SK-N-SH (cell line): ENCODE measurements around the gene TRHDE. TPM values are rescaled to one million over a fixed set of nuclear protein-coding genes. Genes with fewer than 3 reads are reported as not detected.
A peak's percentile ranks its signal among the peaks of the same experiment; 100 is the strongest.

Experiments
- CTCF ChIA-PET: fragments of 300-600, 350-600 bp; formaldehyde crosslinking; extraction: SDS; loops from one replicate; lab custom pipeline; 2021; lab: Yijun Ruan, JAX
- POLR2A ChIA-PET: fragments of 350-600 bp; sonication (Branson Sonifier 250); formaldehyde crosslinking; extraction: SDS; loops from one replicate; lab custom pipeline; 2020; ENCODE audit warnings: antibody characterized with exemption, inconsistent platforms; lab: Yijun Ruan, JAX
- DNase-seq: peaks from one replicate; pipeline ENCODE4 v3.0.0; 2012
- H2AFZ ChIP-seq: fragments of 200-600 bp; sonication (generic); 2 replicates; pipeline ENCODE4 v1.8.1; 2016; ENCODE audit warnings: antibody characterized with exemption, mild to moderate bottlenecking, low read depth
- H3F3A ChIP-seq: fragments of 200-600 bp; sonication (generic); replicated peaks from 2 replicates; pipeline ENCODE3; 2016; ENCODE audit warnings: antibody characterized with exemption, mild to moderate bottlenecking; ENCODE audit not compliant: insufficient read depth
- H3K27ac ChIP-seq, 2 experiments: fragments of 200-500 bp in 1 of 2; fragments of 200-600 bp in 1 of 2; sonication (Bioruptor generic) in 1 of 2; sonication (generic), shearing (Covaris generic) in 1 of 2; 2 replicates each; pipeline versions ENCODE4 v1.5.1 to v1.6.1; 2014 to 2016; ENCODE audit warnings: low read depth in 2 of 2, inconsistent platforms in 1 of 2, low read length in 1 of 2, mild to moderate bottlenecking in 1 of 2, mixed read lengths in 1 of 2
- H3K27me3 ChIP-seq: fragments of 200-600 bp; sonication (generic), shearing (Covaris generic); 2 replicates; pipeline ENCODE4 v1.6.1; 2016; ENCODE audit warnings: mixed run types; ENCODE audit not compliant: insufficient read depth
- H3K36me3 ChIP-seq, 2 experiments: fragments of 200-500 bp in 1 of 2; fragments of 200-600 bp in 1 of 2; sonication (Bioruptor generic) in 1 of 2; sonication (generic) in 1 of 2; replicated peaks in 1 of 2; 2 replicates each; pipeline versions ENCODE3 to v1.5.1; 2014 to 2016; ENCODE audit warnings: low read length in 1 of 2, mild to moderate bottlenecking in 1 of 2; ENCODE audit not compliant: insufficient read depth in 2 of 2, control insufficient read depth in 1 of 2
- H3K4me1 ChIP-seq, 2 experiments: fragments of 200-500 bp in 1 of 2; fragments of 200-600 bp in 1 of 2; sonication (Bioruptor generic) in 1 of 2; sonication (generic), shearing (Covaris generic) in 1 of 2; 2 replicates each; pipeline versions ENCODE4 v1.5.1 to v1.6.1; 2014 to 2016; ENCODE audit warnings: low read depth in 1 of 2, low read length in 1 of 2, mixed run types in 1 of 2; ENCODE audit not compliant: insufficient read depth in 2 of 2, control insufficient read depth in 1 of 2
- H3K4me2 ChIP-seq: fragments of 200-600 bp; sonication (generic), shearing (Covaris generic); 2 replicates; pipeline ENCODE4 v1.6.1; 2017; ENCODE audit warnings: mixed run types
- H3K4me3 ChIP-seq, 2 experiments: fragments of 200-500 bp in 1 of 2; fragments of 200-600 bp in 1 of 2; sonication (Bioruptor generic) in 1 of 2; sonication (generic), shearing (Covaris generic) in 1 of 2; 2 replicates each; pipeline versions ENCODE4 v1.5.1 to v1.8.1; 2014 to 2016; ENCODE audit warnings: low read depth in 2 of 2, inconsistent platforms in 1 of 2, low read length in 1 of 2, mild to moderate bottlenecking in 1 of 2, mixed read lengths in 1 of 2, moderate library complexity in 1 of 2
- H3K79me2 ChIP-seq: fragments of 200-600 bp; sonication (generic); 2 replicates; pipeline ENCODE4 v1.8.1; 2017; ENCODE audit warnings: mild to moderate bottlenecking; ENCODE audit not compliant: insufficient read depth
- H3K9ac ChIP-seq: fragments of 200-600 bp; sonication (generic); 2 replicates; pipeline ENCODE4 v1.6.1; 2017; ENCODE audit warnings: mixed run types
- H3K9me2 ChIP-seq: fragments of 200-600 bp; sonication (generic); 2 replicates; pipeline ENCODE4 v1.6.1; 2017; ENCODE audit warnings: mixed run types
- H3K9me3 ChIP-seq: fragments of 200-600 bp; sonication (generic); 2 replicates; pipeline ENCODE4 v1.6.1; 2017; ENCODE audit warnings: mixed run types, mild to moderate bottlenecking, moderate library complexity
- H4K20me1 ChIP-seq: fragments of 200-600 bp; sonication (generic); 2 replicates; pipeline ENCODE4 v1.6.1; 2017; ENCODE audit warnings: mild to moderate bottlenecking, mixed run types; ENCODE audit not compliant: insufficient read depth
- CTCF ChIP-seq: fragments of 200-600 bp; sonication (generic); IDR thresholded peaks from 2 replicates; pipeline ENCODE4 v1.6.1; 2017; ENCODE audit warnings: antibody characterized with exemption, mild to moderate bottlenecking, moderate library complexity
- FOSL2 ChIP-seq: IDR thresholded peaks from 2 replicates; pipeline ENCODE4 v1.4.0; 2012; ENCODE audit warnings: low read depth, mild to moderate bottlenecking, moderate library complexity, borderline replicate concordance
- FOXJ3 ChIP-seq: sonication (generic); formaldehyde crosslinking; IDR thresholded peaks from 2 replicates; pipeline ENCODE4 v1.5.1; 2020; ENCODE audit warnings: mild to moderate bottlenecking, missing genetic modification reagents
- FOXM1 ChIP-seq: IDR thresholded peaks from 2 replicates; pipeline ENCODE4 v1.4.0; 2012; ENCODE audit warnings: low read depth, mild to moderate bottlenecking
- GATA2 ChIP-seq: sonication (generic); formaldehyde crosslinking; IDR thresholded peaks from 2 replicates; pipeline ENCODE4 v1.5.0; 2020; ENCODE audit warnings: mild to moderate bottlenecking, missing genetic modification reagents
- IRF3 ChIP-seq: fragments of 150-350 bp; IDR thresholded peaks from 2 replicates; pipeline ENCODE4 v1.6.1; 2016; ENCODE audit warnings: mild to moderate bottlenecking, low read depth, low read length
- MXI1 ChIP-seq: IDR thresholded peaks from 2 replicates; pipeline ENCODE4 v1.6.1; 2012; ENCODE audit warnings: mild to moderate bottlenecking, low read depth, low read length, improper control_type of control experiment
- NRF1 ChIP-seq: IDR thresholded peaks from 2 replicates; pipeline ENCODE4 v1.6.1; 2012; ENCODE audit warnings: low read depth, mild to moderate bottlenecking, low read length
- PBX3 ChIP-seq: IDR thresholded peaks from 2 replicates; pipeline ENCODE4; 2012
- RAD21 ChIP-seq: IDR thresholded peaks from 2 replicates; pipeline ENCODE4 v1.6.1; 2012; ENCODE audit warnings: mild to moderate bottlenecking, low read length
- RFX5 ChIP-seq: IDR thresholded peaks from 2 replicates; pipeline ENCODE4 v1.6.1; 2012; ENCODE audit warnings: mild to moderate bottlenecking, improper control_type of control experiment, low read length
- RXRA ChIP-seq: IDR thresholded peaks from 2 replicates; pipeline ENCODE4 v1.4.0; 2012; ENCODE audit warnings: low read depth, mild to moderate bottlenecking, borderline replicate concordance
- TAF1 ChIP-seq: IDR thresholded peaks from 2 replicates; pipeline ENCODE4 v1.6.1; 2012; ENCODE audit warnings: low read depth, mild to moderate bottlenecking, low read length, moderate library complexity, borderline replicate concordance
- YY1 ChIP-seq: IDR thresholded peaks from 2 replicates; pipeline ENCODE4 v1.4.0; 2012; ENCODE audit warnings: low read depth, mild to moderate bottlenecking
- ZBTB33 ChIP-seq: IDR thresholded peaks from 2 replicates; pipeline ENCODE4 v1.4.0; 2012; ENCODE audit warnings: low read depth, borderline replicate concordance
- WGBS: methylation state at CpG from one replicate; pipeline ENCODE4 v1.1.6; 2017; ENCODE audit warnings: low lambda C conversion rate; 5-methylcytosine and 5-hydroxymethylcytosine counted together
- polyA plus RNA-seq, 3 experiments: library from polyadenylated mRNA; depleted of rRNA; stranded (reverse); fragments of >200 nt; gene quantifications; 2 replicates each; pipeline ENCODE4 v1.2.3, GENCODE V29; 2012

TRHDE gene
- polyA plus RNA-seq, 1 of the 3 experiments (the other 2 are of a cell fraction) = 0.46 TPM

- Histone ChIP-seq H3K9me3 (no peaks in the 10 kb centered on the region), H3K9me2 (no peaks in the 10 kb centered on the region), H3K4me2 (no peak overlapping the region), H3K4me3 (no peak overlapping the region), H3K27me3 (no peaks in the 10 kb centered on the region), H3K27ac (0 out of 4 replicates have a peak overlapping the region, but pooled peaks of 1 of the 2 experiments have one; percentile 20), H3K79me2 (no peaks in the 10 kb centered on the region), H3K36me3 (no peaks in the 10 kb centered on the region), H2AFZ (no peak overlapping the region), H3F3A (peaks cover 5% of the 10 kb centered on the region), H3K4me1 (no peaks in the 10 kb centered on the region), H3K9ac (no peak overlapping the region), H4K20me1 (no peaks in the 10 kb centered on the region)
- ChIA-PET POLR2A (no interaction called here), CTCF (no interaction called here)
- no peak for DNase-seq
- TF ChIP-seq ZBTB33 (no peak), NRF1 (no peak), TAF1 (no peak), IRF3 (no peak), FOXJ3 (no peak), RFX5 (no peak), RXRA (no peak), RAD21 (no peak), GATA2 (CRISPR knock-in tag) (no peak), FOXM1 (no peak), FOSL2 (no peak), CTCF (no peak), MXI1 (no peak), PBX3 (no peak), YY1 (no peak)
- 0% methylated on average over 1 of the region's 1 CpG for WGBS
Observed at GRCh38 chr12:72540811-72541210, 268.6 kb downstream of the TRHDE start.
